ENCODE results near the gene GRIA1.

The GRIA1 gene

DNA sequence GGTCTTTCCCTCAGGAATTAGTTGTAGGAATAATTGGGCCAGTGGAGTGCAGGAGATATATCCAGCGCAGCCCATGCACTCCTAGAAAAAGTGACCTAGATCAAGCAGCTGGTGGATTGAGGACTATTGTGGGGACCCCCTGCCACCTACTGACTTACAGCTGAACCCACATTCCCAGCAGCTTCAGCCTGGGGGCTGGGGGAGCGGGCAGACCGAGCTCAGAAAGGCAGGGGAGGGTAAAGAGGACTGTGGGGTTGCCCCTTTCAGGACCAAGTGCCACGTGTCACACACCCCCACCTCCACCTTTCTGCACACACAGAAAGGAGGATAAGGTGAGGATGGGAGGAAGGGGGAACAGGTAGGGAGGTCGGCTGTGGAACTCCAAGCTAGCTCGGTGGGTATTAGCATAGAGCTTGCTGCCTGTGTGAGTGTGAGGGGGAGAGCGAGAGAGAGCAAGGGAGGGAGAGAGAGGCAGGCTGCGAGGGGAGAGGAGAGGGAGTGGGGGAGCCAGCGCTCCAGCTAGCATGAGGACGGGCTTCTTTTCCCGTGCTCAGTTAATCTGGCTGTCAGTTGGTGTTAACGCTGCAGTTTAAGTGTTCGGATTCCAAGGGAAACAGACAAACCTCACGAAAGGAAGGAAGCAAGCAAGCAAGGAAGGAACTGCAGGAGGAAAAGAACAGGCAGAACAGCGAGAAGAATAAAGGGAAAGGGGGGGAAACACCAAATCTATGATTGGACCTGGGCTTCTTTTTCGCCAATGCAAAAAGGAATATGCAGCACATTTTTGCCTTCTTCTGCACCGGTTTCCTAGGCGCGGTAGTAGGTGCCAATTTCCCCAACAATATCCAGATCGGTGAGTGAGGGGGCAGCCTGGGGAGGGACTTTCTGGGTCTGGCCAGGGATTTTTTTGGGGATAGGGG lies at the start of gene GRIA1:
TSS of gene GRIA1 (plus strand) at position 553 of the 920 bp plus-strand sequence.
- Histone ChIP-seq H3K27ac (ENCODE audit: low read depth, low read length) (no peak within 1 kb of the TSS), H3K27me3 (ENCODE audit: control insufficient read depth, insufficient read depth, low read length) (peaks cover 24% of the 10 kb centered on the region), H3K4me1 (ENCODE audit: control insufficient read depth, insufficient read depth, low read length) (peaks cover 24% of the 10 kb centered on the region), H3K9me3 (ENCODE audit: control insufficient read depth, insufficient read depth, low read length) (no peaks in the 10 kb centered on the region), H3K36me3 (ENCODE audit: control insufficient read depth, insufficient read depth, low read length) (no peaks in the 10 kb centered on the region), H3K4me3 (ENCODE audit: low read depth, low read length) (peak within 1 kb of the TSS; percentile 70), H3K9ac (ENCODE audit: low read depth, low read length) (no peak within 1 kb of the TSS)

GRCh38 chr5:153445875-153446579 lies 44.4 kb upstream of the GRIA1 start:
- Histone ChIP-seq H3K27me3 (ENCODE audit: control insufficient read depth, insufficient read depth, low read length) (no peaks in the 10 kb centered on the region), H3K27ac (ENCODE audit: low read depth, low read length) (no peak overlapping the region), H3K4me3 (ENCODE audit: low read depth, low read length) (no peak overlapping the region), H3K4me1 (ENCODE audit: control insufficient read depth, insufficient read depth, low read length) (0 out of 2 replicates have a peak, but pooled peaks cover 5% of the 10 kb centered on the region), H3K9me3 (ENCODE audit: control insufficient read depth, insufficient read depth, low read length) (no peaks in the 10 kb centered on the region), H3K9ac (ENCODE audit: low read depth, low read length) (no peak overlapping the region), H3K36me3 (ENCODE audit: control insufficient read depth, insufficient read depth, low read length) (no peaks in the 10 kb centered on the region)

DNA sequence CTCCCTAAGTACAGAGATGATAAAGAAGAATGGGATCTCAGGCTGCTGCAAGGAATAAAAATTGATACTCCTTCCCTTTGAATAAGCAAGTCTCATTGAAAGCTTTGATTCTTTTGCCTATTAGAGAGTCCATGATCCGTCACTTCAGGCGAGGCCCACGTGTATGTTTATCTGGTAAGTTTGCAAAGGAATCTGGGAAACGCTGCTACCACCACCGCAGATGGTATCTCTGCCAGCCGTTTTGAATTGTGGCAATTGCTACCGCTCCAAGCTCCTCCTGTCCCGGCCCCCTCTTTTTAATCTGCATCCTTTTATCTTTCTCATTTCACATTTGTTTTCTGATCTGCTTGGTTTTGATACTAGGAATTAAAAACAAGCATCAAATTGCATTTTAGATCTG lies 42.9 kb upstream of the GRIA1 start:
- Histone ChIP-seq H3K9me3 (ENCODE audit: control insufficient read depth, insufficient read depth, low read length) (no peaks in the 10 kb centered on the region), H3K36me3 (ENCODE audit: control insufficient read depth, insufficient read depth, low read length) (no peaks in the 10 kb centered on the region), H3K4me3 (ENCODE audit: low read depth, low read length) (no peak overlapping the region), H3K4me1 (ENCODE audit: control insufficient read depth, insufficient read depth, low read length) (0 out of 2 replicates have a peak, but pooled peaks cover 5% of the 10 kb centered on the region), H3K27me3 (ENCODE audit: control insufficient read depth, insufficient read depth, low read length) (no peaks in the 10 kb centered on the region), H3K9ac (ENCODE audit: low read depth, low read length) (no peak overlapping the region), H3K27ac (ENCODE audit: low read depth, low read length) (no peak overlapping the region)

GRCh38 chr5:153456354-153456753 lies 34.1 kb upstream of the GRIA1 start:
- H3K9ac ChIP-seq (ENCODE audit: low read depth, low read length) = no peak overlapping the region
- H3K27ac ChIP-seq (ENCODE audit: low read depth, low read length) = no peak overlapping the region
- H3K4me3 ChIP-seq (ENCODE audit: low read depth, low read length) = no peak overlapping the region
- H3K4me1 ChIP-seq (ENCODE audit: control insufficient read depth, insufficient read depth, low read length) = peaks cover 12% of the 10 kb centered on the region
- H3K9me3 ChIP-seq (ENCODE audit: control insufficient read depth, insufficient read depth, low read length) = no peaks in the 10 kb centered on the region
- H3K36me3 ChIP-seq (ENCODE audit: control insufficient read depth, insufficient read depth, low read length) = no peaks in the 10 kb centered on the region
- H3K27me3 ChIP-seq (ENCODE audit: control insufficient read depth, insufficient read depth, low read length) = no peaks in the 10 kb centered on the region

- no peak overlapping the region for H3K4me3 ChIP-seq (ENCODE audit: low read depth, low read length)
- H3K27ac ChIP-seq (ENCODE audit: low read depth, low read length) = no peak overlapping the region
- no peaks in the 10 kb centered on the region for H3K27me3 ChIP-seq (ENCODE audit: control insufficient read depth, insufficient read depth, low read length)
- H3K9ac ChIP-seq (ENCODE audit: low read depth, low read length) = no peak overlapping the region
- H3K9me3 ChIP-seq (ENCODE audit: control insufficient read depth, insufficient read depth, low read length) = no peaks in the 10 kb centered on the region
- peaks cover 12% of the 10 kb centered on the region for H3K4me1 ChIP-seq (ENCODE audit: control insufficient read depth, insufficient read depth, low read length)
- no peaks in the 10 kb centered on the region for H3K36me3 ChIP-seq (ENCODE audit: control insufficient read depth, insufficient read depth, low read length)
Observed at GRCh38 chr5:153456993-153457392, 33.5 kb upstream of the GRIA1 start.

DNA sequence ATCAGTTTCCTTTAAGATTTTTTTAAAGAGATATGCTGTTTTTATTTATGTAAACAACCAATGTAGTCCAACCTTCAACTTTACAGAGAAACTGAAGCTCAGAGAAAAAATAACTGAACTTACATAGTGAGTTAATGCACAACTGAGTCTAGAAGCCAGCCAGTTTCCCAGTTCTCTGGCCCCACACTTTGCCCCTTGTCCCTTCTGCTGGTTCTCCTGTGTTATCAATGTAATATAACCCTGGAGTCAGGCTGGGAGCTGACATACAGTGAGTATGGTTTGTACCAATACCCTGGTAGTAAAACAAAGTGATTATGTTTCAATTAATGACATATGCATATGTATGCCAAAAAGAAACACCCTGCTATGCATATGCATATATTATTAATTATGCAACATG lies 32.2 kb upstream of the GRIA1 start:
- H3K4me1 ChIP-seq (ENCODE audit: control insufficient read depth, insufficient read depth, low read length) = peaks cover 12% of the 10 kb centered on the region
- H3K36me3 ChIP-seq (ENCODE audit: control insufficient read depth, insufficient read depth, low read length) = no peaks in the 10 kb centered on the region
- H3K27me3 ChIP-seq (ENCODE audit: control insufficient read depth, insufficient read depth, low read length) = no peaks in the 10 kb centered on the region
- H3K9me3 ChIP-seq (ENCODE audit: control insufficient read depth, insufficient read depth, low read length) = no peaks in the 10 kb centered on the region
- H3K27ac ChIP-seq (ENCODE audit: low read depth, low read length) = no peak overlapping the region
- no peak overlapping the region for H3K4me3 ChIP-seq (ENCODE audit: low read depth, low read length)
- no peak overlapping the region for H3K9ac ChIP-seq (ENCODE audit: low read depth, low read length)

DNA sequence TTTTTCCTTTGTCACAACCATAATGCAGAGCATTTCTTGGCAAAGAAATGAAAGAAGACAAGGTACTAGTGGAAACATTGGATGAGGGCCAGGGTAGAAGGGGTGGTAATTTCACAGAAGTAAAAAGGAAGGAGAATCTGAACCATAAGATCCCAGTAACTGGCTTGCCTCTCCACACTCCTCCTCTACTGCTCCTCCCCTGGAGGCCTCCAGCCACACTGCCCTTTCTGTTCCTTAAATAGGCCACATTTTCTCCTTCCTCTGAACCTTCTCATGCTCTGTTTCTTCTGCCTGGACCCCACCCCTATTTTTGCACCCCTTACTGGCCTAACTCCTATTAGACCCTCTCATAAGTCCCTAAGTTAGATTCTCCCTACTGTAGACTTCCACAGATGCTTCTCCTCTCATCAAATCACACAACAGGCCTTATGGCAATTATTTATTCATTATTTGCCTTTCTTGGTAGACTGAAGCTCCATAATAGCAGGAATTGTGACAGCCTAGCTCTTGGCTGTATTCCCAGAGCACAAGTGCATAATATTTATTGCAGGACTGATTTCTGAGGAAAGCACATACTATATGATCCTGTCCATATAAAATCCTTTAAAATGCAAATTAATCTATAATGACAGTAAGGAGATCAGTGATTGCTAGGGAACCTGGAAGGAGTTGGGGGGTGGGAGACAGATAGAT lies 31.3 kb upstream of the GRIA1 start:
- H3K27ac ChIP-seq (ENCODE audit: low read depth, low read length) = no peak overlapping the region
- no peak overlapping the region for H3K4me3 ChIP-seq (ENCODE audit: low read depth, low read length)
- H3K36me3 ChIP-seq (ENCODE audit: control insufficient read depth, insufficient read depth, low read length) = no peaks in the 10 kb centered on the region
- H3K9me3 ChIP-seq (ENCODE audit: control insufficient read depth, insufficient read depth, low read length) = no peaks in the 10 kb centered on the region
- no peaks in the 10 kb centered on the region for H3K27me3 ChIP-seq (ENCODE audit: control insufficient read depth, insufficient read depth, low read length)
- H3K9ac ChIP-seq (ENCODE audit: low read depth, low read length) = no peak overlapping the region
- H3K4me1 ChIP-seq (ENCODE audit: control insufficient read depth, insufficient read depth, low read length) = peaks cover 12% of the 10 kb centered on the region

DNA sequence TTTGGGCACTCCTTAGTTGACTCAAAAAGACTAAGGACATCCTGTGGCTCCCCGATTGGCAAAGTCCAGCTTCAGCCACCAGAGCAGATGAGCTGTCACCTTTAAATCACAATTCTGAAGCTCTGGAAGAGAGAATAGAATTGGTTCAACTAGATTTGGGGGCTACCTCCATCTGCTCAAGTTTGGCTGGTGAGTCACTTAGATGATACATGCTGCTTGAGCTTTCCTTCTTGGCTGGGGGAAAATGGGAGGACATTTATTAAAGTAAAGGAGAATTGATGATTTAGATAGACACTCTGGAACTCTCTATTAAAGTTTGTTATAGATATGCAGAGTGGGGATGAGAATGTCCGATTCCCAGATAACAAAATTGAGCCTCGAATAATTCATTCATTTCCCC lies 30.0 kb upstream of the GRIA1 start:
- Histone ChIP-seq H3K9me3 (ENCODE audit: control insufficient read depth, insufficient read depth, low read length) (no peaks in the 10 kb centered on the region), H3K4me1 (ENCODE audit: control insufficient read depth, insufficient read depth, low read length) (peaks cover 12% of the 10 kb centered on the region)

GRCh38 chr5:153461341-153461740 lies 29.1 kb upstream of the GRIA1 start:
- no peak overlapping the region for H3K27ac ChIP-seq (ENCODE audit: low read depth, low read length)
- H3K9ac ChIP-seq (ENCODE audit: low read depth, low read length) = no peak overlapping the region
- H3K9me3 ChIP-seq (ENCODE audit: control insufficient read depth, insufficient read depth, low read length) = no peaks in the 10 kb centered on the region
- no peak overlapping the region for H3K4me3 ChIP-seq (ENCODE audit: low read depth, low read length)
- H3K27me3 ChIP-seq (ENCODE audit: control insufficient read depth, insufficient read depth, low read length) = no peaks in the 10 kb centered on the region
- H3K36me3 ChIP-seq (ENCODE audit: control insufficient read depth, insufficient read depth, low read length) = no peaks in the 10 kb centered on the region
- H3K4me1 ChIP-seq (ENCODE audit: control insufficient read depth, insufficient read depth, low read length) = peaks cover 9% of the 10 kb centered on the region

More for the DNA sequence above, 30.0 kb upstream of the GRIA1 start:
- no peak overlapping the region for H3K27ac ChIP-seq (ENCODE audit: low read depth, low read length)
- no peak overlapping the region for H3K4me3 ChIP-seq (ENCODE audit: low read depth, low read length)
- H3K9ac ChIP-seq (ENCODE audit: low read depth, low read length) = no peak overlapping the region
- H3K27me3 ChIP-seq (ENCODE audit: control insufficient read depth, insufficient read depth, low read length) = no peaks in the 10 kb centered on the region
- H3K36me3 ChIP-seq (ENCODE audit: control insufficient read depth, insufficient read depth, low read length) = no peaks in the 10 kb centered on the region

GRCh38 chr5:153463806-153464205 lies 26.7 kb upstream of the GRIA1 start:
- Histone ChIP-seq H3K36me3 (ENCODE audit: control insufficient read depth, insufficient read depth, low read length) (no peaks in the 10 kb centered on the region), H3K4me3 (ENCODE audit: low read depth, low read length) (no peak overlapping the region), H3K27me3 (ENCODE audit: control insufficient read depth, insufficient read depth, low read length) (no peaks in the 10 kb centered on the region), H3K9me3 (ENCODE audit: control insufficient read depth, insufficient read depth, low read length) (no peaks in the 10 kb centered on the region), H3K9ac (ENCODE audit: low read depth, low read length) (no peak overlapping the region), H3K27ac (ENCODE audit: low read depth, low read length) (no peak overlapping the region), H3K4me1 (ENCODE audit: control insufficient read depth, insufficient read depth, low read length) (no peaks in the 10 kb centered on the region)

Data from HUES48 (cell line).